DMS79 (cell line): Measurements from ENCODE around the gene SNTG2.
"Not testable (repeated sequence)": the region's sequence is repeated elsewhere in the genome, so short reads cannot be mapped to it uniquely, and the experiment has no call there.

ENCODE experiments used
- DNase-seq: peaks from one replicate; lab custom pipeline; 2025; lab: John Stamatoyannopoulos, UW

Gene SNTG2

GRCh38 chr2:1192121-1192520 lies 241.5 kb downstream of the SNTG2 start:
- DNase-seq, result no peak

GRCh38 chr2:1193801-1194200 lies 243.2 kb downstream of the SNTG2 start:
- no peak for DNase-seq

GRCh38 chr2:1203772-1204171 lies 253.1 kb downstream of the SNTG2 start:
- no peak for DNase-seq

GRCh38 chr2:1205853-1206252 lies 255.2 kb downstream of the SNTG2 start:
- no peak for DNase-seq

- no peak for DNase-seq
Observed at GRCh38 chr2:1207962-1208510, 257.4 kb downstream of the SNTG2 start.

- no peak for DNase-seq
Observed at GRCh38 chr2:1208522-1208921, 257.9 kb downstream of the SNTG2 start.

GRCh38 chr2:1209246-1209645 lies 258.6 kb downstream of the SNTG2 start:
- no peak for DNase-seq

- DNase-seq, result no peak
Observed at GRCh38 chr2:1209761-1210160, 259.1 kb downstream of the SNTG2 start.

- DNase-seq, result no peak
Observed at GRCh38 chr2:1210352-1210751, 259.7 kb downstream of the SNTG2 start.

- DNase-seq, result no peak
Observed at GRCh38 chr2:1219901-1220573, 269.4 kb downstream of the SNTG2 start.

GRCh38 chr2:1222056-1222455 lies 271.4 kb downstream of the SNTG2 start:
- DNase-seq, result no peak

GRCh38 chr2:1223791-1224190 lies 273.1 kb downstream of the SNTG2 start:
- DNase-seq, result no peak

- no peak for DNase-seq
Observed at GRCh38 chr2:1224901-1225300, 274.3 kb downstream of the SNTG2 start.

GRCh38 chr2:1226766-1227165 lies 276.1 kb downstream of the SNTG2 start:
- peak; percentile 73 for DNase-seq

GRCh38 chr2:1227274-1227900 lies 276.7 kb downstream of the SNTG2 start:
- DNase-seq, result peak; percentile 73

- DNase-seq, result not testable (repeated sequence)
Observed at GRCh38 chr2:1229596-1229995, 278.9 kb downstream of the SNTG2 start.

- DNase-seq, result no peak
Observed at GRCh38 chr2:1230155-1230893, 279.7 kb downstream of the SNTG2 start.

GRCh38 chr2:1231466-1232063 lies 280.9 kb downstream of the SNTG2 start:
- DNase-seq, result no peak

GRCh38 chr2:1233281-1233680 lies 282.6 kb downstream of the SNTG2 start:
- peak; percentile 77 for DNase-seq

GRCh38 chr2:1234731-1235308 lies 284.2 kb downstream of the SNTG2 start:
- no peak for DNase-seq

GRCh38 chr2:1235806-1236205 lies 285.2 kb downstream of the SNTG2 start:
- no peak for DNase-seq

- no peak for DNase-seq
Observed at GRCh38 chr2:1236606-1237005, 286.0 kb downstream of the SNTG2 start.
